Nephron (organoid): Measurements from ENCODE around the gene SCIN.
"Not testable (repeated sequence)": the region's sequence is repeated elsewhere in the genome, so short reads cannot be mapped to it uniquely, and the experiment has no call there.

Source experiments
- H3K27ac Mint-ChIP-seq, 3 experiments: 2 replicates each; pipeline ENCODE4 v1.8.0; 2020; ENCODE audit warnings: mixed read lengths in 3 of 3, mild to moderate bottlenecking in 2 of 3, moderate library complexity in 1 of 3
- H3K27me3 Mint-ChIP-seq: 2 replicates; pipeline ENCODE4 v1.8.0; 2021; ENCODE audit warnings: low read depth, mild to moderate bottlenecking, moderate library complexity, mixed read lengths
- H3K36me3 Mint-ChIP-seq: 2 replicates; pipeline ENCODE4 v1.8.0; 2020; ENCODE audit warnings: low read depth, mixed read lengths
- H3K4me1 Mint-ChIP-seq: 2 replicates; pipeline ENCODE4 v1.8.0; 2020; ENCODE audit warnings: mixed read lengths
- H3K4me3 Mint-ChIP-seq, 3 experiments: 2 replicates each; pipeline ENCODE4 v1.8.0; 2020; ENCODE audit warnings: mild to moderate bottlenecking in 3 of 3, mixed read lengths in 3 of 3, moderate library complexity in 2 of 3
- H3K9me3 Mint-ChIP-seq: 2 replicates; pipeline ENCODE4 v1.8.0; 2020; ENCODE audit warnings: mixed read lengths
- TF ChIP-seq, protein P1 (sequence below), 3 experiments: fragments of 200-600 bp; sonication (generic); IDR thresholded peaks; one replicate each; pipeline ENCODE4 v1.5.0; 2021; ENCODE audit warnings: antibody characterized with exemption in 3 of 3; ENCODE audit not compliant: unreplicated experiment in 3 of 3

SCIN gene

DNA sequence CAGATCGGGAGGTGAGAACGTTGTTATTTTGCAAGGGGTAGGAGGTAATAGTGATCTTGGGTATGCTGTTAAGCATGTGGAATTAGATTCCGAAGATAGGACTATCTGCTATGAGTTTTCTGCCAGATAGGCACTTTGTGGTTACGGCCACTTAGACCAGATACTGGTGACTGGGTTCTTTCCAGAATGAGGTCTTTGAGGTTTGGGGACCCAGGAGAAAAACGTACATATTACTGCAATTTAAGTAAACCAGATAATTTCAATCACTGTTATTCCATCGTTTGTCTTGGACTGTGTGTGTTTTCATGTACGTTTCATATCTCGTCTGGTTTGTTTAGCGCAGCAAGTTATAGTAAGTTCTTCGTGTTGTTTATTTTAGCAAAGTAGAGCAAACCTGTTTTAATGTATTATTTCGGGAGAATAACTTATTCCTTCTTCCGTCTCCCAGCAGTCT, 117.2 kb downstream of the SCIN start:
- Mint-ChIP-seq H3K27ac (peak overlapping the region; percentile 60 to 84 (median 78)), H3K27me3 (no peaks in the 10 kb centered on the region), H3K36me3 (no peaks in the 10 kb centered on the region), H3K9me3 (no peaks in the 10 kb centered on the region), H3K4me1 (peaks cover 25% of the 10 kb centered on the region), H3K4me3 (peak overlapping the region; percentile 89 to 98 (median 95))
- TF ChIP-seq, protein P1, sequence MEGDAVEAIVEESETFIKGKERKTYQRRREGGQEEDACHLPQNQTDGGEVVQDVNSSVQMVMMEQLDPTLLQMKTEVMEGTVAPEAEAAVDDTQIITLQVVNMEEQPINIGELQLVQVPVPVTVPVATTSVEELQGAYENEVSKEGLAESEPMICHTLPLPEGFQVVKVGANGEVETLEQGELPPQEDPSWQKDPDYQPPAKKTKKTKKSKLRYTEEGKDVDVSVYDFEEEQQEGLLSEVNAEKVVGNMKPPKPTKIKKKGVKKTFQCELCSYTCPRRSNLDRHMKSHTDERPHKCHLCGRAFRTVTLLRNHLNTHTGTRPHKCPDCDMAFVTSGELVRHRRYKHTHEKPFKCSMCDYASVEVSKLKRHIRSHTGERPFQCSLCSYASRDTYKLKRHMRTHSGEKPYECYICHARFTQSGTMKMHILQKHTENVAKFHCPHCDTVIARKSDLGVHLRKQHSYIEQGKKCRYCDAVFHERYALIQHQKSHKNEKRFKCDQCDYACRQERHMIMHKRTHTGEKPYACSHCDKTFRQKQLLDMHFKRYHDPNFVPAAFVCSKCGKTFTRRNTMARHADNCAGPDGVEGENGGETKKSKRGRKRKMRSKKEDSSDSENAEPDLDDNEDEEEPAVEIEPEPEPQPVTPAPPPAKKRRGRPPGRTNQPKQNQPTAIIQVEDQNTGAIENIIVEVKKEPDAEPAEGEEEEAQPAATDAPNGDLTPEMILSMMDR (IDR thresholded peaks at IDR 0.05; ENCODE audit: unreplicated experiment in 3 of 3), result no peak

DNA sequence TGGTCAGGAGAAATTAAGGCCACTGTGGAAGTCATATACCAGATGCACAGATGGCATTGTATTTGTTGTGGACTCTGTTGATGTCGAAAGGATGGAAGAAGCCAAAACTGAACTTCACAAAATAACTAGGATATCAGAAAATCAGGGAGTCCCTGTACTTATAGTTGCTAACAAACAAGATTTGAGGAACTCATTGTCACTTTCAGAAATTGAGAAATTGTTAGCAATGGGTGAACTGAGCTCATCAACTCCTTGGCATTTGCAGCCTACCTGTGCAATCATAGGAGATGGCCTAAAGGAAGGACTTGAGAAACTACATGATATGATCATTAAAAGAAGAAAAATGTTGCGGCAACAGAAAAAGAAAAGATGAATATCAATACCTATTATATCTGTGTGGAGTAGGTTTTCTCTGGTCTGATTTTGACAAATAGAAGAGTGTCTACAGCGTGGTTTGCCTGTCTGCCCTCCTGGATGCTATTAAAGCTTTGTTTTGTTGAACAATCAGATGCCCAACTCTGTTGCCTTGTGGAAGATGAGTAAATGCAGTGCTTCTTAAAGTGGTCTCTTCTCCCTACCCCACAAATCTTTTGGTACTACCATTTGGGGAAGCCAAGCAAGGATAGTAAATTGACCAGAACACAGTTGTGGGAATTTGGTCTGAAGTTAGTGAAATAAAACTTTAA, 118.1 kb downstream of the SCIN start:
- H3K4me3 Mint-ChIP-seq, result peak overlapping the region; percentile 89 to 98 (median 95)
- H3K27ac Mint-ChIP-seq, result peak overlapping the region in 1 of 3 experiments; percentile 78
- H3K36me3 Mint-ChIP-seq, H3K9me3 Mint-ChIP-seq, H3K27me3 Mint-ChIP-seq: not testable (repeated sequence)
- H3K4me1 Mint-ChIP-seq, result peaks cover 29% of the 10 kb centered on the region

DNA sequence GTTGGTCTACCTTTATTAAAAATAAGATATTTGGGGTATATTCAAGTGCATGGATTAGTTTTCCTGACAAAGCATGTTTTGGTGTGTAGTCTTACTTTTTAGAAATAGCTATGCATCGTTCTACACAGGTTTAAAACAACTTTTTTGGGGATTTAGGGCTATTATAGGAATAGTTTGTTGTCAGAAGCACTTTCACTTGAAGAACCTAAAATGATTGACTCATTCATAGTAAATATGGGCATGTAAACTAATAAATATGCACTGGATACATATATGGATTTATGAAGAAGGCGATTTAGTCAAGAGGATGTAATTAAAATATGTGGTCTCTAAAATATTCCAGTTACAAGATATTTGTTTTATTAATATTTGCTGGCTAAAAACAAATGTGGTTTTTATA, 118.9 kb downstream of the SCIN start:
- Mint-ChIP-seq H3K4me3 (peak overlapping the region; percentile 89 to 98 (median 95)), H3K36me3 (no peaks in the 10 kb centered on the region), H3K27me3 (no peaks in the 10 kb centered on the region), H3K27ac (peak overlapping the region in 2 of 3 experiments; percentile 31 to 78), H3K9me3 (no peaks in the 10 kb centered on the region), H3K4me1 (peaks cover 25% of the 10 kb centered on the region)
- TF ChIP-seq, protein P1 (IDR thresholded peaks at IDR 0.05; ENCODE audit: unreplicated experiment in 3 of 3), result no peak

DNA sequence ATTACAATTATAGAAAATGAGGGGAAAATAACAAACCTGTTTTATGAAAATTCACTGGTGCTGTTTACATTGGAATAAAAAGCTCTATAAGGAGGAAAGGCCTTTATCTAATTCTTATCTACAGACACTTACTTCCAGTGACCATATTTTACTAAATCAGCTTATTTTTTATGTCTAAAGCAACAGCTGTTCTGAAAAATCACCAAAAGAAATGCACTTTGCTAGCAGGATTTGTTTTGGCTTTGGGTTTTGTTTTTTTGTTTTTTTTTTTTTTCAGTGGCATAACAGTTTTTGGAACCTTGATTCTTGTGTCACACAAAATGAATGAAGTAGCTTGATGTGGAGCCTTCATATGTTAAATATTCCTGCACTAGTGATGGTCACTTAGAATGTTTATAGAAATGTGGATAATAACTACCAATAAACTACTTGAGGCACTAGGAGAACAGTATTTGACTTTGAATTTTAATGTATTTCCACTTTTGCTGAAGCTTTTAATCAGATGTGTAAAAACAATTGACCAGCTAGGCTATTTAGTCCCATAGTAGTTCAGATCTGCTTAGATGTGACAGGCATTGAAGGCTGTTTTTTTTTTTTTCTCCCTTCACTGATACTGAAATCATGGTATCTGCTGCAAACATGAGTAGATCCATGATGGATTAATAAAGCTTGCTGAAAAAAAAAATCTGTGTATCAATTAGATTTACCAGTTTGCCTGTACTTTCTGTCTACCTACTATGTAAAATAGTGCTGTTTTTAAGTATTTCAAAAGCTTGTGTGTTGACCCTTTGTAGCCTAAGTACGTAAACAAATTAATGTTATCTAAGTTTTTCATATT, 119.7 kb downstream of the SCIN start:
- no peaks in the 10 kb centered on the region for H3K36me3 Mint-ChIP-seq

DNA sequence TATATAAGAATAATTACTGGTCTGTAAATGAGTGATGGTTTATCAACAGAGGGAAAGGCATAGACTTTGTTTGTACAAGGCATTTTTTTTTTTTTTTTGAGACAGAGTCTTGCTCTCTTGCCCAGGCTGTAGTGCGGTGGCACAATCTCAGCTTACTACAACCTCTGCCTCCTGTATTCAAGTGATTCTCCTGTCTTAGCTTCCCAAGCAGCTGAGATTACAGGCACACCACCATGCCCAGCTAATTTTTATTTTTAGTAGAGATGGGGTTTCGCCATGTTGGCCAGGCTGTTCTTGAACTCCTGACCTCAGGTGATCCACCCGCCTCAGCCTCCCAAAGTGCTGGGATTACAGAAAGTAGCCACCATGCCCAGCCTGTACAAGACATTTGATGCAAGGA, 120.9 kb downstream of the SCIN start:
- H3K27me3 Mint-ChIP-seq, H3K9me3 Mint-ChIP-seq: not testable (repeated sequence)
- H3K4me1 Mint-ChIP-seq, result peaks cover 20% of the 10 kb centered on the region

More for the DNA sequence above, 119.7 kb downstream of the SCIN start:
- Mint-ChIP-seq H3K4me3 (peak overlapping the region; percentile 89 to 98 (median 95)), H3K27ac (peak overlapping the region in 2 of 3 experiments; percentile 31 to 78), H3K9me3 (no peaks in the 10 kb centered on the region), H3K4me1 (peaks cover 25% of the 10 kb centered on the region), H3K27me3 (no peaks in the 10 kb centered on the region)
- TF ChIP-seq, protein P1 (IDR thresholded peaks at IDR 0.05; ENCODE audit: unreplicated experiment in 3 of 3), result no peak

DNA sequence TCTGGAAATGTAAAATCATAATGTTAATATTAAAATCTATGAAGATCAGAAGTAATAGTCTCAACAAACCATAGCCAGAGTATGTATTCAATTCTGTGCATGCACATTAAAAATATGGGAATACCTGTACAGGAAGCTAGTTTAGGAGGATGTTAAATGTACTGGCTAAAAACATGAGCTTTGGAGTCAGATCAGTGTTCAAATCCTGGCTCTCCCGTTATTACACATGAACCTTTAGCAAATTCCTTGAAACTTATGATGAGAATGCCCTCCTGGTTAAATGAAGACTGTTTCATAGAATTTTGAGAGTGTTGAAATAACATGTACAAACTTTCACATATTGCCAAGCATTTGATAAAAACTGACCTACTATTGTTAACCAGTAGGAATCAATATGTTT, 121.5 kb downstream of the SCIN start:
- Mint-ChIP-seq H3K27me3 (no peaks in the 10 kb centered on the region), H3K36me3 (no peaks in the 10 kb centered on the region), H3K9me3 (no peaks in the 10 kb centered on the region), H3K27ac (no peak overlapping the region), H3K4me1 (peaks cover 20% of the 10 kb centered on the region), H3K4me3 (peak overlapping the region in 1 of 3 experiments; percentile 19)
- TF ChIP-seq, protein P1 (IDR thresholded peaks at IDR 0.05; ENCODE audit: unreplicated experiment in 3 of 3), result no peak

More for the DNA sequence above, 120.9 kb downstream of the SCIN start:
- not testable (repeated sequence) for H3K36me3 Mint-ChIP-seq, H3K27ac Mint-ChIP-seq
- H3K4me3 Mint-ChIP-seq, result peak overlapping the region; percentile 6 to 76 (median 69)
